ENCODE data around the gene RAE1. TPM values are rescaled to one million over a fixed set of nuclear protein-coding genes. Genes with fewer than 3 reads are reported as not detected.

Gene RAE1
- total and polyA plus RNA-seq, 2 experiments from 2014 or later: 35.4 to 43.3 TPM

DNA sequence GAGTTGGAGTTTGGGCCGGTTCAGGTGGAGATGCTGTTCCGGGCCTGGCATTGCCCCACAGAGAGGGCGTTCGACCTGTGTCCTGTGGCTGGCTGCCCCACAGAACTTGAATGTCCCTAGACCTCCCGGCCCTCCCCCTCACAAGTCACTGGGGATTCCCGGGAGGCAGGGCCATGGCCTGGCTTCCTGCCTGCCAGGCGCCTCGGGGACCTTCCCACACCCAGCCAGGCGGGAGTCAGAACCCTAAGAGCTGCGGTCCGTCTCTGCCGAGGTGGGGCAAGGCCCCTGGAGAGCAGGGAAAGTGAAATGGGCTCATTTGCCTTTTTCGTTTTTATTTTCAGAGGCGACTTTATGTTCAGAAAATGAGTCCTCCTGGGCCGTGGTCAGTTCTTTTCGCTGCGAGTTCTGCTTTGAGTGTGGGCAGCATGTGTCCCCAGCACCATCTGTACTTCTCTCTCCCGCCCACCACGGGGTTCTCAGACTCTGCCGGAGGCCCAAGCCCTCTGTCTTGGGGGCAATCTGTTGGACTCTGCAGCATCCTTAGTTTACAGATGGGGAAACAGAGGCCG lies 48.6 kb downstream of the RAE1 start (continued):
- TF ChIP-seq NANOG (IDR thresholded peaks at IDR 0.05; ENCODE audit: borderline replicate concordance) (no peak), CREB1 (CRISPR knock-in tag; IDR thresholded peaks at IDR 0.05; ENCODE audit: low read depth) (no peak), ZNF114 (CRISPR knock-in tag; IDR thresholded peaks at IDR 0.05) (no peak), ZNF331 (CRISPR knock-in tag; IDR thresholded peaks at IDR 0.05; ENCODE audit: low read depth) (no peak)
- TF ChIP-seq, protein P1, sequence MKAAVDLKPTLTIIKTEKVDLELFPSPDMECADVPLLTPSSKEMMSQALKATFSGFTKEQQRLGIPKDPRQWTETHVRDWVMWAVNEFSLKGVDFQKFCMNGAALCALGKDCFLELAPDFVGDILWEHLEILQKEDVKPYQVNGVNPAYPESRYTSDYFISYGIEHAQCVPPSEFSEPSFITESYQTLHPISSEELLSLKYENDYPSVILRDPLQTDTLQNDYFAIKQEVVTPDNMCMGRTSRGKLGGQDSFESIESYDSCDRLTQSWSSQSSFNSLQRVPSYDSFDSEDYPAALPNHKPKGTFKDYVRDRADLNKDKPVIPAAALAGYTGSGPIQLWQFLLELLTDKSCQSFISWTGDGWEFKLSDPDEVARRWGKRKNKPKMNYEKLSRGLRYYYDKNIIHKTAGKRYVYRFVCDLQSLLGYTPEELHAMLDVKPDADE (IDR thresholded peaks at IDR 0.05): no peak
- TF ChIP-seq, protein P2, sequence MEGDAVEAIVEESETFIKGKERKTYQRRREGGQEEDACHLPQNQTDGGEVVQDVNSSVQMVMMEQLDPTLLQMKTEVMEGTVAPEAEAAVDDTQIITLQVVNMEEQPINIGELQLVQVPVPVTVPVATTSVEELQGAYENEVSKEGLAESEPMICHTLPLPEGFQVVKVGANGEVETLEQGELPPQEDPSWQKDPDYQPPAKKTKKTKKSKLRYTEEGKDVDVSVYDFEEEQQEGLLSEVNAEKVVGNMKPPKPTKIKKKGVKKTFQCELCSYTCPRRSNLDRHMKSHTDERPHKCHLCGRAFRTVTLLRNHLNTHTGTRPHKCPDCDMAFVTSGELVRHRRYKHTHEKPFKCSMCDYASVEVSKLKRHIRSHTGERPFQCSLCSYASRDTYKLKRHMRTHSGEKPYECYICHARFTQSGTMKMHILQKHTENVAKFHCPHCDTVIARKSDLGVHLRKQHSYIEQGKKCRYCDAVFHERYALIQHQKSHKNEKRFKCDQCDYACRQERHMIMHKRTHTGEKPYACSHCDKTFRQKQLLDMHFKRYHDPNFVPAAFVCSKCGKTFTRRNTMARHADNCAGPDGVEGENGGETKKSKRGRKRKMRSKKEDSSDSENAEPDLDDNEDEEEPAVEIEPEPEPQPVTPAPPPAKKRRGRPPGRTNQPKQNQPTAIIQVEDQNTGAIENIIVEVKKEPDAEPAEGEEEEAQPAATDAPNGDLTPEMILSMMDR (conservative IDR thresholded peaks at IDR 0.05; ENCODE audit: low read depth in 2 of 2): no peak

DNA sequence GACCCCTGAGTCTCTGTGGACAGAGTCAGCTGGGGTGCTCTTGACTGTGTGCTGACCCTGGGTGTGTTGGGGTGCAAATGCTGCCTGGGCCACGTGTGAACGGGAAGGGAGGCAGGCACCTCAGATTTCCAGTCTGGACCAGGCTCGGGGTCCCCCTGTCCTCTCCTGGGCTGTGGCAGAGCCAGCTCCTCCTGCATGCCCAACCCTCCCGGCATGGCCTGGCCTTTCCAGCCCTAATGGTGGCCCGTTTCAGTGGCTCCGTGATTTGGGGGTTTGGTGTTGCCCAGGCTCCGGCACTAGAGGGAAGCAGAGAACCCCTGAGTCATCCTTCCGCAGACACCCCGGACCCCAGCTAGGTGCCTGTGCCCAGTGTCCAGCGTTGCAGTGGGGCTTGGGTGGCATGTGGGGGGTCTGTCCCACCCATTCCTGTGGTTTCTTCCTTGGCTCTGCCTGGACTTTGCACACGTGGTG lies 49.2 kb downstream of the RAE1 start:
- H3K27me3 ChIP-seq (ENCODE audit: insufficient read depth): no peaks in the 10 kb centered on the region
- Mint-ChIP-seq H3K4me3 (no peak overlapping the region), H3K27ac (peak overlapping the region; percentile 87; the same call in 1 of the 2 replicates), H3K9me3 (no peaks in the 10 kb centered on the region), H3K27me3 (ENCODE audit: insufficient read depth, low read depth, poor library complexity) (peaks cover 7% of the 10 kb centered on the region), H3K36me3 (ENCODE audit: low read depth) (peaks cover 55% of the 10 kb centered on the region), H3K4me1 (peaks cover 10% of the 10 kb centered on the region)
- no peak overlapping the region for H3K4me3 ChIP-seq
- no peaks in the 10 kb centered on the region for H3K9me2 ChIP-seq (ENCODE audit: insufficient read depth)
- H3K27ac ChIP-seq (ENCODE audit: low read depth): 0 out of 2 replicates have a peak overlapping the region, but pooled peaks have one; percentile 50
- 0 out of 2 replicates have a peak, but pooled peaks cover 6% of the 10 kb centered on the region for H3K36me3 ChIP-seq (ENCODE audit: insufficient read depth)
- H4K20me1 ChIP-seq (replicated peaks; ENCODE audit: insufficient read depth): peaks cover 7% of the 10 kb centered on the region
- peaks cover 70% of the 10 kb centered on the region for H3K79me2 ChIP-seq (replicated peaks; ENCODE audit: insufficient read depth)
- H3K4me2 ChIP-seq: no peak overlapping the region
- DNase-seq (ENCODE audit: low spot score) (no peak), ATAC-seq (peak; percentile 12; the same call in 1 of the 3 replicates)
- no peak overlapping the region for H2AFZ ChIP-seq
- H3F3A ChIP-seq (replicated peaks; ENCODE audit: low read depth): no peaks in the 10 kb centered on the region
- no peaks in the 10 kb centered on the region for H3K4me1 ChIP-seq (ENCODE audit: insufficient read depth)
- TF ChIP-seq EZH2 (IDR thresholded peaks at IDR 0.05; ENCODE audit: low read depth, unreplicated experiment) (no peak), ZNF331 (CRISPR knock-in tag; IDR thresholded peaks at IDR 0.05; ENCODE audit: low read depth) (no peak), ZNF114 (CRISPR knock-in tag; IDR thresholded peaks at IDR 0.05) (no peak), JUNB (IDR thresholded peaks at IDR 0.05; ENCODE audit: unreplicated experiment) (no peak)
- TF ChIP-seq, protein P1 (IDR thresholded peaks at IDR 0.05): no peak
- TF ChIP-seq, protein P3, sequence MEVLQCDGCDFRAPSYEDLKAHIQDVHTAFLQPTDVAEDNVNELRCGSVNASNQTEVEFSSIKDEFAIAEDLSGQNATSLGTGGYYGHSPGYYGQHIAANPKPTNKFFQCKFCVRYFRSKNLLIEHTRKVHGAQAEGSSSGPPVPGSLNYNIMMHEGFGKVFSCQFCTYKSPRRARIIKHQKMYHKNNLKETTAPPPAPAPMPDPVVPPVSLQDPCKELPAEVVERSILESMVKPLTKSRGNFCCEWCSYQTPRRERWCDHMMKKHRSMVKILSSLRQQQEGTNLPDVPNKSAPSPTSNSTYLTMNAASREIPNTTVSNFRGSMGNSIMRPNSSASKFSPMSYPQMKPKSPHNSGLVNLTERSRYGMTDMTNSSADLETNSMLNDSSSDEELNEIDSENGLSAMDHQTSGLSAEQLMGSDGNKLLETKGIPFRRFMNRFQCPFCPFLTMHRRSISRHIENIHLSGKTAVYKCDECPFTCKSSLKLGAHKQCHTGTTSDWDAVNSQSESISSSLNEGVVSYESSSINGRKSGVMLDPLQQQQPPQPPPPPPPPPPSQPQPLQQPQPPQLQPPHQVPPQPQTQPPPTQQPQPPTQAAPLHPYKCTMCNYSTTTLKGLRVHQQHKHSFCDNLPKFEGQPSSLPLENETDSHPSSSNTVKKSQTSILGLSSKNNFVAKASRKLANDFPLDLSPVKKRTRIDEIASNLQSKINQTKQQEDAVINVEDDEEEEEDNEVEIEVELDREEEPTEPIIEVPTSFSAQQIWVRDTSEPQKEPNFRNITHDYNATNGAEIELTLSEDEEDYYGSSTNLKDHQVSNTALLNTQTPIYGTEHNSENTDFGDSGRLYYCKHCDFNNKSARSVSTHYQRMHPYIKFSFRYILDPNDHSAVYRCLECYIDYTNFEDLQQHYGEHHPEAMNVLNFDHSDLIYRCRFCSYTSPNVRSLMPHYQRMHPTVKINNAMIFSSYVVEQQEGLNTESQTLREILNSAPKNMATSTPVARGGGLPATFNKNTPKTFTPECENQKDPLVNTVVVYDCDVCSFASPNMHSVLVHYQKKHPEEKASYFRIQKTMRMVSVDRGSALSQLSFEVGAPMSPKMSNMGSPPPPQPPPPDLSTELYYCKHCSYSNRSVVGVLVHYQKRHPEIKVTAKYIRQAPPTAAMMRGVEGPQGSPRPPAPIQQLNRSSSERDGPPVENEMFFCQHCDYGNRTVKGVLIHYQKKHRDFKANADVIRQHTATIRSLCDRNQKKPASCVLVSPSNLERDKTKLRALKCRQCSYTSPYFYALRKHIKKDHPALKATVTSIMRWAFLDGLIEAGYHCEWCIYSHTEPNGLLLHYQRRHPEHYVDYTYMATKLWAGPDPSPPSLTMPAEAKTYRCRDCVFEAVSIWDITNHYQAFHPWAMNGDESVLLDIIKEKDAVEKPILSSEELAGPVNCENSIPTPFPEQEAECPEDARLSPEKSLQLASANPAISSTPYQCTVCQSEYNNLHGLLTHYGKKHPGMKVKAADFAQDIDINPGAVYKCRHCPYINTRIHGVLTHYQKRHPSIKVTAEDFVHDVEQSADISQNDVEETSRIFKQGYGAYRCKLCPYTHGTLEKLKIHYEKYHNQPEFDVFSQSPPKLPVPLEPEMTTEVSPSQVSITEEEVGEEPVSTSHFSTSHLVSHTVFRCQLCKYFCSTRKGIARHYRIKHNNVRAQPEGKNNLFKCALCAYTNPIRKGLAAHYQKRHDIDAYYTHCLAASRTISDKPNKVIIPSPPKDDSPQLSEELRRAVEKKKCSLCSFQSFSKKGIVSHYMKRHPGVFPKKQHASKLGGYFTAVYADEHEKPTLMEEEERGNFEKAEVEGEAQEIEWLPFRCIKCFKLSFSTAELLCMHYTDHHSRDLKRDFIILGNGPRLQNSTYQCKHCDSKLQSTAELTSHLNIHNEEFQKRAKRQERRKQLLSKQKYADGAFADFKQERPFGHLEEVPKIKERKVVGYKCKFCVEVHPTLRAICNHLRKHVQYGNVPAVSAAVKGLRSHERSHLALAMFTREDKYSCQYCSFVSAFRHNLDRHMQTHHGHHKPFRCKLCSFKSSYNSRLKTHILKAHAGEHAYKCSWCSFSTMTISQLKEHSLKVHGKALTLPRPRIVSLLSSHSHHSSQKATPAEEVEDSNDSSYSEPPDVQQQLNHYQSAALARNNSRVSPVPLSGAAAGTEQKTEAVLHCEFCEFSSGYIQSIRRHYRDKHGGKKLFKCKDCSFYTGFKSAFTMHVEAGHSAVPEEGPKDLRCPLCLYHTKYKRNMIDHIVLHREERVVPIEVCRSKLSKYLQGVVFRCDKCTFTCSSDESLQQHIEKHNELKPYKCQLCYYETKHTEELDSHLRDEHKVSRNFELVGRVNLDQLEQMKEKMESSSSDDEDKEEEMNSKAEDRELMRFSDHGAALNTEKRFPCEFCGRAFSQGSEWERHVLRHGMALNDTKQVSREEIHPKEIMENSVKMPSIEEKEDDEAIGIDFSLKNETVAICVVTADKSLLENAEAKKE (CRISPR knock-in tag; IDR thresholded peaks at IDR 0.05): no peak
- TF ChIP-seq, protein P4, sequence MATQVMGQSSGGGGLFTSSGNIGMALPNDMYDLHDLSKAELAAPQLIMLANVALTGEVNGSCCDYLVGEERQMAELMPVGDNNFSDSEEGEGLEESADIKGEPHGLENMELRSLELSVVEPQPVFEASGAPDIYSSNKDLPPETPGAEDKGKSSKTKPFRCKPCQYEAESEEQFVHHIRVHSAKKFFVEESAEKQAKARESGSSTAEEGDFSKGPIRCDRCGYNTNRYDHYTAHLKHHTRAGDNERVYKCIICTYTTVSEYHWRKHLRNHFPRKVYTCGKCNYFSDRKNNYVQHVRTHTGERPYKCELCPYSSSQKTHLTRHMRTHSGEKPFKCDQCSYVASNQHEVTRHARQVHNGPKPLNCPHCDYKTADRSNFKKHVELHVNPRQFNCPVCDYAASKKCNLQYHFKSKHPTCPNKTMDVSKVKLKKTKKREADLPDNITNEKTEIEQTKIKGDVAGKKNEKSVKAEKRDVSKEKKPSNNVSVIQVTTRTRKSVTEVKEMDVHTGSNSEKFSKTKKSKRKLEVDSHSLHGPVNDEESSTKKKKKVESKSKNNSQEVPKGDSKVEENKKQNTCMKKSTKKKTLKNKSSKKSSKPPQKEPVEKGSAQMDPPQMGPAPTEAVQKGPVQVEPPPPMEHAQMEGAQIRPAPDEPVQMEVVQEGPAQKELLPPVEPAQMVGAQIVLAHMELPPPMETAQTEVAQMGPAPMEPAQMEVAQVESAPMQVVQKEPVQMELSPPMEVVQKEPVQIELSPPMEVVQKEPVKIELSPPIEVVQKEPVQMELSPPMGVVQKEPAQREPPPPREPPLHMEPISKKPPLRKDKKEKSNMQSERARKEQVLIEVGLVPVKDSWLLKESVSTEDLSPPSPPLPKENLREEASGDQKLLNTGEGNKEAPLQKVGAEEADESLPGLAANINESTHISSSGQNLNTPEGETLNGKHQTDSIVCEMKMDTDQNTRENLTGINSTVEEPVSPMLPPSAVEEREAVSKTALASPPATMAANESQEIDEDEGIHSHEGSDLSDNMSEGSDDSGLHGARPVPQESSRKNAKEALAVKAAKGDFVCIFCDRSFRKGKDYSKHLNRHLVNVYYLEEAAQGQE (IDR thresholded peaks at IDR 0.05; ENCODE audit: unreplicated experiment): no peak
